GM19438 (cell line): ENCODE data around the gene DPEP1.

Source experiments
- ATAC-seq: cut with Tn5 transposase; IDR thresholded peaks from one replicate; pipeline ENCODE4 v1.9.1; 2021; ENCODE audit warnings: low read depth; ENCODE audit not compliant: unreplicated experiment

The DPEP1 gene

GRCh38 chr16:89596061-89596689 lies 17.3 kb upstream of the DPEP1 start:
- no peak for ATAC-seq

- no peak for ATAC-seq
Measured at GRCh38 chr16:89596957-89597649, 16.3 kb upstream of the DPEP1 start.

GRCh38 chr16:89598199-89598598 lies 15.2 kb upstream of the DPEP1 start:
- ATAC-seq, result no peak

GRCh38 chr16:89599451-89599858 lies 14.0 kb upstream of the DPEP1 start:
- no peak for ATAC-seq

GRCh38 chr16:89599902-89600301 lies 13.5 kb upstream of the DPEP1 start:
- no peak for ATAC-seq

GRCh38 chr16:89600427-89600826 lies 13.0 kb upstream of the DPEP1 start:
- no peak for ATAC-seq

- ATAC-seq, result no peak
Measured at GRCh38 chr16:89600956-89601355, 12.5 kb upstream of the DPEP1 start.

- ATAC-seq, result no peak
Measured at GRCh38 chr16:89601906-89602272, 11.6 kb upstream of the DPEP1 start.

- ATAC-seq, result no peak
Measured at GRCh38 chr16:89602273-89602951, 11.0 kb upstream of the DPEP1 start.

GRCh38 chr16:89602952-89603590 lies 10.4 kb upstream of the DPEP1 start:
- ATAC-seq, result no peak

- ATAC-seq, result no peak
Measured at GRCh38 chr16:89604764-89605163, 8.7 kb upstream of the DPEP1 start.

- ATAC-seq, result no peak
Measured at GRCh38 chr16:89605186-89605970, 8.1 kb upstream of the DPEP1 start.

GRCh38 chr16:89606006-89606405 lies 7.4 kb upstream of the DPEP1 start:
- ATAC-seq, result no peak

GRCh38 chr16:89607453-89607852 lies 6.0 kb upstream of the DPEP1 start:
- ATAC-seq, result no peak

- ATAC-seq, result no peak
Measured at GRCh38 chr16:89607937-89608740, 5.3 kb upstream of the DPEP1 start.

GRCh38 chr16:89610108-89610453 lies 3.4 kb upstream of the DPEP1 start:
- no peak for ATAC-seq

- ATAC-seq, result no peak
Measured at GRCh38 chr16:89612415-89613166, 851 bp upstream of the DPEP1 start.

GRCh38 chr16:89613954-89614459 lies 565 bp downstream of the DPEP1 start:
- ATAC-seq, result no peak

- ATAC-seq, result no peak
Measured at GRCh38 chr16:89615176-89615575, 1.7 kb downstream of the DPEP1 start.
